ENCODE data around the gene SLC12A4. TPM values are rescaled to one million over a fixed set of nuclear protein-coding genes. Genes with fewer than 3 reads are reported as not detected.
A peak's percentile ranks its signal among the peaks of the same experiment; 100 is the strongest.
"Not testable (repeated sequence)": the region's sequence is repeated elsewhere in the genome, so short reads cannot be mapped to it uniquely, and the experiment has no call there.

SLC12A4 gene
- polyA plus RNA-seq (2013, experiment 1 of 2), result 55.4 TPM
- 44.4 TPM for polyA plus RNA-seq (2013, experiment 2 of 2)

- Histone ChIP-seq H3K4me3 (ENCODE audit: extremely low read depth, insufficient read depth, low read length, poor library complexity, severe bottlenecking) (peak within 1 kb of the TSS; percentile 84), H3K9me3 (ENCODE audit: control insufficient read depth, low read length) (no peaks in the 10 kb centered on the region), H3K36me3 (ENCODE audit: control insufficient read depth, insufficient read depth, low read length) (peaks cover 28% of the 10 kb centered on the region), H3K27ac (ENCODE audit: low read depth, low read length, severe bottlenecking) (peak within 1 kb of the TSS; percentile 87), H3K4me1 (ENCODE audit: control insufficient read depth, insufficient read depth, low read length, poor library complexity, severe bottlenecking) (peaks cover 17% of the 10 kb centered on the region)
- 22 to 38% methylated on average over 37 to 75 of the region's 78 CpGs for WGBS, 2 experiments (ENCODE audit: insufficient coverage in 2 of 2)
These were observed at the start of gene SLC12A4 for GRCh38 chr16:67968400-67969253. Gene SLC12A4 (minus strand): TSS chr16:67968637. CDS start chr16:67968553, 84 bp downstream.

GRCh38 chr16:68015681-68016080 is 47.2 kb upstream of the SLC12A4 start, which contains the start of gene DPEP2NB:
Gene DPEP2NB (minus strand): TSS chr16:68015911. CDS start chr16:68015770, 141 bp downstream.
- no peaks in the 10 kb centered on the region for H3K9me3 ChIP-seq (ENCODE audit: control insufficient read depth, low read length)
- 96 to 98% methylated on average over 4 to 5 of the region's 5 CpGs for WGBS, 2 experiments (ENCODE audit: insufficient coverage in 2 of 2)
- no peaks in the 10 kb centered on the region for H3K36me3 ChIP-seq (ENCODE audit: control insufficient read depth, insufficient read depth, low read length)
- H3K4me3 ChIP-seq (ENCODE audit: extremely low read depth, insufficient read depth, low read length, poor library complexity, severe bottlenecking), result no peak within 1 kb of the TSS
- H3K27ac ChIP-seq (ENCODE audit: low read depth, low read length, severe bottlenecking), result no peak within 1 kb of the TSS
- H3K4me1 ChIP-seq (ENCODE audit: control insufficient read depth, insufficient read depth, low read length, poor library complexity, severe bottlenecking), result no peaks in the 10 kb centered on the region

- no peaks in the 10 kb centered on the region for H3K36me3 ChIP-seq (ENCODE audit: control insufficient read depth, insufficient read depth, low read length)
- H3K9me3 ChIP-seq (ENCODE audit: control insufficient read depth, low read length), result no peaks in the 10 kb centered on the region
- WGBS, 2 experiments (ENCODE audit: insufficient coverage in 2 of 2), result 82% methylated on average over 1 of the region's 1 CpG; no CpG with 5 or more reads in 1 of the 2 experiments
- H3K4me3 ChIP-seq (ENCODE audit: extremely low read depth, insufficient read depth, low read length, poor library complexity, severe bottlenecking), result no peak overlapping the region
- no peak overlapping the region for H3K27ac ChIP-seq (ENCODE audit: low read depth, low read length, severe bottlenecking)
- no peaks in the 10 kb centered on the region for H3K4me1 ChIP-seq (ENCODE audit: control insufficient read depth, insufficient read depth, low read length, poor library complexity, severe bottlenecking)
These were observed 45.0 kb upstream of the SLC12A4 start for GRCh38 chr16:68013440-68013839.

- not testable (repeated sequence) for H3K36me3 ChIP-seq (ENCODE audit: control insufficient read depth, insufficient read depth, low read length); H3K27ac ChIP-seq (ENCODE audit: low read depth, low read length, severe bottlenecking); H3K9me3 ChIP-seq (ENCODE audit: control insufficient read depth, low read length); H3K4me1 ChIP-seq (ENCODE audit: control insufficient read depth, insufficient read depth, low read length, poor library complexity, severe bottlenecking); H3K4me3 ChIP-seq (ENCODE audit: extremely low read depth, insufficient read depth, low read length, poor library complexity, severe bottlenecking)
- 96% methylated on average over 3 of the region's 4 CpGs; no CpG with 5 or more reads in 1 of the 2 experiments for WGBS, 2 experiments (ENCODE audit: insufficient coverage in 2 of 2)
These were observed 41.4 kb upstream of the SLC12A4 start for GRCh38 chr16:68009872-68010271.

- no peaks in the 10 kb centered on the region for H3K36me3 ChIP-seq (ENCODE audit: control insufficient read depth, insufficient read depth, low read length)
- no peaks in the 10 kb centered on the region for H3K9me3 ChIP-seq (ENCODE audit: control insufficient read depth, low read length)
- no peaks in the 10 kb centered on the region for H3K4me1 ChIP-seq (ENCODE audit: control insufficient read depth, insufficient read depth, low read length, poor library complexity, severe bottlenecking)
- no peak overlapping the region for H3K27ac ChIP-seq (ENCODE audit: low read depth, low read length, severe bottlenecking)
- no peak overlapping the region for H3K4me3 ChIP-seq (ENCODE audit: extremely low read depth, insufficient read depth, low read length, poor library complexity, severe bottlenecking)
- 70 to 72% methylated on average over 7 to 8 of the region's 9 CpGs for WGBS, 2 experiments (ENCODE audit: insufficient coverage in 2 of 2)
These were observed 40.8 kb upstream of the SLC12A4 start for GRCh38 chr16:68009157-68009735.

- 62 to 83% methylated on average over 3 to 5 of the region's 6 CpGs for WGBS, 2 experiments (ENCODE audit: insufficient coverage in 2 of 2)
- Histone ChIP-seq H3K9me3 (ENCODE audit: control insufficient read depth, low read length) (no peaks in the 10 kb centered on the region), H3K27ac (ENCODE audit: low read depth, low read length, severe bottlenecking) (no peak overlapping the region), H3K36me3 (ENCODE audit: control insufficient read depth, insufficient read depth, low read length) (no peaks in the 10 kb centered on the region), H3K4me3 (ENCODE audit: extremely low read depth, insufficient read depth, low read length, poor library complexity, severe bottlenecking) (no peak overlapping the region), H3K4me1 (ENCODE audit: control insufficient read depth, insufficient read depth, low read length, poor library complexity, severe bottlenecking) (peaks cover under 1% of the 10 kb centered on the region)
These were observed 37.4 kb upstream of the SLC12A4 start for GRCh38 chr16:68005786-68006286.

- WGBS, 2 experiments (ENCODE audit: insufficient coverage in 2 of 2), result 86 to 92% methylated on average over 3 to 9 of the region's 9 CpGs
- H3K4me3 ChIP-seq (ENCODE audit: extremely low read depth, insufficient read depth, low read length, poor library complexity, severe bottlenecking), result no peak overlapping the region
- no peak overlapping the region for H3K27ac ChIP-seq (ENCODE audit: low read depth, low read length, severe bottlenecking)
- no peaks in the 10 kb centered on the region for H3K9me3 ChIP-seq (ENCODE audit: control insufficient read depth, low read length)
- H3K36me3 ChIP-seq (ENCODE audit: control insufficient read depth, insufficient read depth, low read length), result no peaks in the 10 kb centered on the region
- H3K4me1 ChIP-seq (ENCODE audit: control insufficient read depth, insufficient read depth, low read length, poor library complexity, severe bottlenecking), result peaks cover 6% of the 10 kb centered on the region
These were observed 36.8 kb upstream of the SLC12A4 start for GRCh38 chr16:68005211-68005610.

- no peaks in the 10 kb centered on the region for H3K36me3 ChIP-seq (ENCODE audit: control insufficient read depth, insufficient read depth, low read length)
- H3K4me3 ChIP-seq (ENCODE audit: extremely low read depth, insufficient read depth, low read length, poor library complexity, severe bottlenecking), result no peak overlapping the region
- no peaks in the 10 kb centered on the region for H3K9me3 ChIP-seq (ENCODE audit: control insufficient read depth, low read length)
- H3K27ac ChIP-seq (ENCODE audit: low read depth, low read length, severe bottlenecking), result no peak overlapping the region
- peaks cover 8% of the 10 kb centered on the region for H3K4me1 ChIP-seq (ENCODE audit: control insufficient read depth, insufficient read depth, low read length, poor library complexity, severe bottlenecking)
- WGBS, 2 experiments (ENCODE audit: insufficient coverage in 2 of 2), result 80 to 92% methylated on average over 1 to 3 of the region's 4 CpGs
These were observed 34.6 kb upstream of the SLC12A4 start for GRCh38 chr16:68003031-68003430.

- WGBS, 2 experiments (ENCODE audit: insufficient coverage in 2 of 2), result 94 to 100% methylated on average over 1 to 2 of the region's 3 CpGs
- Histone ChIP-seq H3K4me1 (ENCODE audit: control insufficient read depth, insufficient read depth, low read length, poor library complexity, severe bottlenecking) (peaks cover 8% of the 10 kb centered on the region), H3K4me3 (ENCODE audit: extremely low read depth, insufficient read depth, low read length, poor library complexity, severe bottlenecking) (no peak overlapping the region), H3K9me3 (ENCODE audit: control insufficient read depth, low read length) (no peaks in the 10 kb centered on the region), H3K27ac (ENCODE audit: low read depth, low read length, severe bottlenecking) (no peak overlapping the region), H3K36me3 (ENCODE audit: control insufficient read depth, insufficient read depth, low read length) (no peaks in the 10 kb centered on the region)
These were observed 32.0 kb upstream of the SLC12A4 start for GRCh38 chr16:68000450-68000849.

GRCh38 chr16:67999985-68000384 is 31.5 kb upstream of the SLC12A4 start:
- 96 to 100% methylated on average over 2 of the region's 2 CpGs for WGBS, 2 experiments (ENCODE audit: insufficient coverage in 2 of 2)
- H3K9me3 ChIP-seq (ENCODE audit: control insufficient read depth, low read length), result no peaks in the 10 kb centered on the region
- H3K4me3 ChIP-seq (ENCODE audit: extremely low read depth, insufficient read depth, low read length, poor library complexity, severe bottlenecking), result no peak overlapping the region

More at GRCh38 chr16:67999985-68000384, 31.5 kb upstream of the SLC12A4 start:
- Histone ChIP-seq H3K4me1 (ENCODE audit: control insufficient read depth, insufficient read depth, low read length, poor library complexity, severe bottlenecking) (peaks cover 8% of the 10 kb centered on the region), H3K27ac (ENCODE audit: low read depth, low read length, severe bottlenecking) (no peak overlapping the region), H3K36me3 (ENCODE audit: control insufficient read depth, insufficient read depth, low read length) (no peaks in the 10 kb centered on the region)
